BE2C (cell line): Measurements from ENCODE around the gene ELOVL5.
A peak's percentile ranks its signal among the peaks of the same experiment; 100 is the strongest.

Experiments
- DNase-seq: peaks from one replicate; pipeline ENCODE4 v3.0.0-alpha.2; 2020
- H3K27me3 ChIP-seq: fragments of 250-450 bp; sonication (Bioruptor Pico); 2 replicates; pipeline ENCODE4 v1.5.1; 2020; ENCODE audit warnings: mild to moderate bottlenecking
- H3K36me3 ChIP-seq: fragments of 250-450 bp; sonication (Bioruptor Pico); 2 replicates; pipeline ENCODE4 v1.5.1; 2020; ENCODE audit warnings: mild to moderate bottlenecking
- H3K4me1 ChIP-seq: fragments of 250-450 bp; sonication (Bioruptor Pico); 2 replicates; pipeline ENCODE4 v1.5.1; 2020
- H3K4me3 ChIP-seq: 2 replicates; pipeline ENCODE4 v1.5.1; 2011; ENCODE audit warnings: low read depth, low read length
- H3K9me3 ChIP-seq: fragments of 250-450 bp; sonication (Bioruptor Pico); 2 replicates; pipeline ENCODE4 v1.5.1; 2020
- CTCF ChIP-seq: IDR thresholded peaks from 2 replicates; pipeline ENCODE4 v1.5.1; 2012; ENCODE audit warnings: mild to moderate bottlenecking, low read depth, low read length

The ELOVL5 gene

GRCh38 chr6:53282234-53282633 lies 66.5 kb downstream of the ELOVL5 start:
- TF ChIP-seq CTCF = no peak
- Histone ChIP-seq H3K4me3 (no peak overlapping the region), H3K9me3 (no peaks in the 10 kb centered on the region), H3K36me3 (peaks cover 8% of the 10 kb centered on the region), H3K27me3 (no peaks in the 10 kb centered on the region), H3K4me1 (no peaks in the 10 kb centered on the region)
- DNase-seq = no peak

GRCh38 chr6:53281518-53282215 lies 67.1 kb downstream of the ELOVL5 start:
- DNase-seq = no peak
- H3K4me3 ChIP-seq = no peak overlapping the region
- H3K9me3 ChIP-seq = no peaks in the 10 kb centered on the region
- peaks cover 8% of the 10 kb centered on the region for H3K36me3 ChIP-seq
- TF ChIP-seq CTCF = no peak
- H3K27me3 ChIP-seq = no peaks in the 10 kb centered on the region
- no peaks in the 10 kb centered on the region for H3K4me1 ChIP-seq

- no peaks in the 10 kb centered on the region for H3K27me3 ChIP-seq
- no peaks in the 10 kb centered on the region for H3K4me1 ChIP-seq
- TF ChIP-seq CTCF = no peak
- H3K36me3 ChIP-seq = peaks cover 10% of the 10 kb centered on the region
- H3K9me3 ChIP-seq = no peaks in the 10 kb centered on the region
- H3K4me3 ChIP-seq = no peak overlapping the region
- no peak for DNase-seq
These were observed 68.5 kb downstream of the ELOVL5 start for GRCh38 chr6:53280207-53280606.

GRCh38 chr6:53279293-53279692 lies 69.5 kb downstream of the ELOVL5 start:
- H3K4me3 ChIP-seq = no peak overlapping the region
- H3K27me3 ChIP-seq = no peaks in the 10 kb centered on the region
- H3K9me3 ChIP-seq = no peaks in the 10 kb centered on the region
- DNase-seq = no peak
- no peak for TF ChIP-seq CTCF
- H3K4me1 ChIP-seq = no peaks in the 10 kb centered on the region
- peaks cover 13% of the 10 kb centered on the region for H3K36me3 ChIP-seq

- Histone ChIP-seq H3K27me3 (no peaks in the 10 kb centered on the region), H3K9me3 (no peaks in the 10 kb centered on the region), H3K36me3 (peaks cover 54% of the 10 kb centered on the region), H3K4me3 (no peak overlapping the region), H3K4me1 (peaks cover 4% of the 10 kb centered on the region; the same call in 1 of the 2 replicates)
- peak; percentile 18 for TF ChIP-seq CTCF
- no peak for DNase-seq
These were observed 75.4 kb downstream of the ELOVL5 start for GRCh38 chr6:53273370-53273769.

- peaks cover 67% of the 10 kb centered on the region for H3K36me3 ChIP-seq
- no peak for DNase-seq
- no peaks in the 10 kb centered on the region for H3K9me3 ChIP-seq
- H3K27me3 ChIP-seq = no peaks in the 10 kb centered on the region
- TF ChIP-seq CTCF = no peak
- H3K4me1 ChIP-seq = peaks cover 4% of the 10 kb centered on the region; the same call in 1 of the 2 replicates
- no peak overlapping the region for H3K4me3 ChIP-seq
These were observed 78.9 kb downstream of the ELOVL5 start for GRCh38 chr6:53269827-53270226.
